ENCODE results near the gene APBB2. TPM values are rescaled to one million over a fixed set of nuclear protein-coding genes. Genes with fewer than 3 reads are reported as not detected.

APBB2 gene
- total and polyA plus RNA-seq, 12 donors = 5.2 to 35.4 (median 26.3) TPM

- intact Hi-C loops (cut with DNase I) = no loop called here
- TF ChIP-seq, protein P1, sequence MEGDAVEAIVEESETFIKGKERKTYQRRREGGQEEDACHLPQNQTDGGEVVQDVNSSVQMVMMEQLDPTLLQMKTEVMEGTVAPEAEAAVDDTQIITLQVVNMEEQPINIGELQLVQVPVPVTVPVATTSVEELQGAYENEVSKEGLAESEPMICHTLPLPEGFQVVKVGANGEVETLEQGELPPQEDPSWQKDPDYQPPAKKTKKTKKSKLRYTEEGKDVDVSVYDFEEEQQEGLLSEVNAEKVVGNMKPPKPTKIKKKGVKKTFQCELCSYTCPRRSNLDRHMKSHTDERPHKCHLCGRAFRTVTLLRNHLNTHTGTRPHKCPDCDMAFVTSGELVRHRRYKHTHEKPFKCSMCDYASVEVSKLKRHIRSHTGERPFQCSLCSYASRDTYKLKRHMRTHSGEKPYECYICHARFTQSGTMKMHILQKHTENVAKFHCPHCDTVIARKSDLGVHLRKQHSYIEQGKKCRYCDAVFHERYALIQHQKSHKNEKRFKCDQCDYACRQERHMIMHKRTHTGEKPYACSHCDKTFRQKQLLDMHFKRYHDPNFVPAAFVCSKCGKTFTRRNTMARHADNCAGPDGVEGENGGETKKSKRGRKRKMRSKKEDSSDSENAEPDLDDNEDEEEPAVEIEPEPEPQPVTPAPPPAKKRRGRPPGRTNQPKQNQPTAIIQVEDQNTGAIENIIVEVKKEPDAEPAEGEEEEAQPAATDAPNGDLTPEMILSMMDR (IDR thresholded peaks at IDR 0.05) = no peak
- WGBS, 2 donors = 93 to 98% methylated on average over 1 of the region's 1 CpG
- H3K4me1 ChIP-seq = peaks cover 0 to 52% (median 14%) of the 10 kb centered on the region in 9 donors
- no peaks in the 10 kb centered on the region for H3K27me3 ChIP-seq
- ATAC-seq (no peak), DNase-seq (no peak)
- H3K9me3 ChIP-seq = no peaks in the 10 kb centered on the region
- H3K36me3 ChIP-seq = no peaks in the 10 kb centered on the region
- no peak overlapping the region for H3K27ac ChIP-seq
- H3K4me3 ChIP-seq = no peak overlapping the region
These were observed 144.5 kb downstream of the APBB2 start for GRCh38 chr4:41069838-41070237.

- H3K36me3 ChIP-seq = no peaks in the 10 kb centered on the region
- TF ChIP-seq, protein P1 (IDR thresholded peaks at IDR 0.05) = no peak
- no peak overlapping the region for H3K27ac ChIP-seq
- 59 to 77% methylated on average over 5 of the region's 5 CpGs for WGBS, 2 donors
- no peaks in the 10 kb centered on the region for H3K9me3 ChIP-seq
- H3K27me3 ChIP-seq = no peaks in the 10 kb centered on the region
- no peak for DNase-seq
- ATAC-seq = no peak
- intact Hi-C loops (cut with DNase I) = no loop called here
- no peak overlapping the region for H3K4me3 ChIP-seq
- H3K4me1 ChIP-seq = peaks cover 0 to 58% (median 20%) of the 10 kb centered on the region in 9 donors
These were observed 145.1 kb downstream of the APBB2 start for GRCh38 chr4:41069257-41069656.

GRCh38 chr4:41067369-41067768 lies 147.0 kb downstream of the APBB2 start:
- ATAC-seq = no peak
- H3K36me3 ChIP-seq = no peaks in the 10 kb centered on the region

GRCh38 chr4:41066049-41066448 lies 148.3 kb downstream of the APBB2 start:
- H3K4me1 ChIP-seq = peaks cover 4 to 55% (median 11%) of the 10 kb centered on the region in 9 donors
- ATAC-seq (no peak), DNase-seq (no peak)
- H3K4me3 ChIP-seq = no peak overlapping the region
- H3K27ac ChIP-seq = no peak overlapping the region
- 90 to 94% methylated on average over 4 of the region's 4 CpGs for WGBS, 2 donors
- H3K9me3 ChIP-seq = no peaks in the 10 kb centered on the region
- TF ChIP-seq, protein P1 (IDR thresholded peaks at IDR 0.05) = no peak
- no peaks in the 10 kb centered on the region for H3K27me3 ChIP-seq
- H3K36me3 ChIP-seq = no peaks in the 10 kb centered on the region
- intact Hi-C loops (cut with DNase I) = no loop called here

More at GRCh38 chr4:41067369-41067768, 147.0 kb downstream of the APBB2 start:
- TF ChIP-seq, protein P1 (IDR thresholded peaks at IDR 0.05) = no peak
- WGBS, 2 donors = 84 to 91% methylated on average over 5 of the region's 5 CpGs
- H3K4me3 ChIP-seq = no peak overlapping the region
- no peaks in the 10 kb centered on the region for H3K9me3 ChIP-seq
- intact Hi-C loops (cut with DNase I) = no loop called here
- no peak overlapping the region for H3K27ac ChIP-seq
- H3K4me1 ChIP-seq = peaks cover 0 to 55% (median 11%) of the 10 kb centered on the region in 9 donors
- DNase-seq = no peak
- H3K27me3 ChIP-seq = no peaks in the 10 kb centered on the region

All from heart right ventricle (tissue), 16 donors.